ENCODE data around the gene POU2F2.

The POU2F2 gene

DNA sequence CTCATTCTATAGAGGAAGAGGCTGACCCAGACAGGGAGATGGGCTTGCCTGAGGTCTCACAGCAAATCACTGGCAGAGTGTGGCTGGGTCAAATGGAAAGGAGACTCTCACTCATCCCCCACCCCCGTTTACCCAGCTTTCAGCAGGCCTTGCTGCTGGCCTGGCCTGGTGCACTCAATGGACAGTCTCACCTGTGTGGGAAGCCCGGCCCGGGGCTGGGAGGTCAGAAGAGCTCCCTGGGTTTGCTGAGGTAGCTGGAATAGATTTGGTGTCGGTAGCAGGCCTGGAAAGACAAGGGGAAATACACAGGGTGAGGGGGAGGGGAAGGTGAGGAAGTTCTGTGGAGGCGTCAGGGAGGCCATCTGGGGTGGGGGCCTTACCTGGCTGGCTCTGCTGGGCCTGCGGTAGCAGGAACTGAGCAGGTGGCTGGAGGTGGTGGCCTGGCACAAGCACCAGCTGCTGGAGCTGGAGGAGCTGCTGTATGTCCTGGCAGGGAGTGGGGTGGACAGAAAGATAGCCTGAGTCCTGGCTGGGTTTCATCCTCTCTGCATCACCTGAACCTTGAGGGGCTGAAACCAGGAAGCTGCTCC is 32.8 kb downstream of the POU2F2 start:
- DNase-seq (ENCODE audit: low read depth): no peak

- DNase-seq (ENCODE audit: low read depth): no peak
Measured at GRCh38 chr19:42098781-42099180, 33.5 kb downstream of the POU2F2 start.

DNA sequence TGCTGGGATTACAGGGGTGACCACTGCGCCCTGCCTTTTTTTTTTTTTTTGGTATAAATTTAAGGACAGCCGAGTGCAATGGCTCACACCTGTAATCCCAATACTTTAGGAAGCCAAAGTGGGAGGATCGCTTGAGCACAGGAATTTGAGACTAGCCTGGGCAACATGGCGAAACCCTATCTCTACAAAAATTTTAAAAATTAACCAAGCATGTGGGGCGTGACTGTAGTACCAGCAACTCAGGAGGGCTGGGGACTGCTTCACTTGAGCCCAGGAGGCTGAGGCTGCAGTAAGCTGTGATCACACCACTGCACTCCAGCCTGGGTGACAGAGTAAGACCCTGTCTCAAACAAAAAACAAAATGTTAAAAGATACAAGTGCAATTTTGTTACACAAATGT is 34.8 kb downstream of the POU2F2 start:
- no peak for DNase-seq (ENCODE audit: low read depth)

DNA sequence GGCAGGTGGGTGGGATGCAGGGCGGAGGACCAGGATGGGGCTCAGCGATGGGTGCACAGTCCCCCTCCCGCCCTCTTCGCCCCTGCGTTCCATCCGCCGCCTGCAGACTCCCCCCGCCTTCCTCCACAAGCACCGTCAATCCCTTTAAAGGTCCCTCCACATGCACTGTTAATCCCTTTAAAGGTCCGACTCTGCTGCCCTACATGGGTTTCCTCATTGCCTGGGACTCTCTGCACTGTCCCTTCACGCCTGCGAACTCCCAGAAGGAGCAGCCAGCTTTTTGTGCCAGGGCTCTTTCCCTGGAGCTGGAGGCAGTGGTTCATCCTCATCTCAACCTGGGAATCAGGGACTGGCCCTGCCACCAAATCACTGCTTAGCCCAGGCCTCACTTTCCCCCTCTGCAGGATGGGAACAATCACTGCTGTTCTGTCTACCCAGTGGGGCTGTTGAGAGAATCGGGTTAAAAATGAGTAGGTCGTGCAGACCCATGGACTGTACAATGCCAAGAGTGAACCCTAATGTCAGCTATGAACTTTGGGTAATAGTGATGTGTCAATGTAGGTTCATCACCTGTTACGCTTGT is 35.9 kb downstream of the POU2F2 start:
- DNase-seq (ENCODE audit: low read depth): no peak

DNA sequence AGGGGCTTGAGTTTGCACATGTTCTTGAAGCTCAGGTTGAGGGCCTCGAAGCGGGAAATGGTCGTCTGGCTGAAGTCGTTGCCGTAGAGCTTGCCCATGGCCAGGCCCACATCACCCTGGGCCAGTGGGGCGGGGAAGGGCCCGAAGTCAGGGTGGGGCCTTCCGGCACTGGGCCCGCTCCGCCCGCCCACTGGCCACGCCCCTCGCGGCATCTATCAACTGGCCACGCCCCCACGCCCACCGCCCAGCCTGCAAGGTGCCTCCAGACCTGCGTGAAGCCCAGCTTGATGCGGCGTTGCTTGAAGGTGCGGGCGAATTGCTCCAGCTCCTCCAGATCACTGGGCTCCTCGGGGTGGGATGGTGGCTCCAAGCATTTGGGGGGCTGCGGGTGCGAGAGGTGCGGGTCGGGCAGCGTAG is 36.4 kb downstream of the POU2F2 start:
- DNase-seq (ENCODE audit: low read depth): no peak

GRCh38 chr19:42095142-42095813 is 37.0 kb downstream of the POU2F2 start:
- no peak for DNase-seq (ENCODE audit: low read depth)

- no peak for DNase-seq (ENCODE audit: low read depth)
Measured at GRCh38 chr19:42093926-42094325, 38.3 kb downstream of the POU2F2 start.

DNA sequence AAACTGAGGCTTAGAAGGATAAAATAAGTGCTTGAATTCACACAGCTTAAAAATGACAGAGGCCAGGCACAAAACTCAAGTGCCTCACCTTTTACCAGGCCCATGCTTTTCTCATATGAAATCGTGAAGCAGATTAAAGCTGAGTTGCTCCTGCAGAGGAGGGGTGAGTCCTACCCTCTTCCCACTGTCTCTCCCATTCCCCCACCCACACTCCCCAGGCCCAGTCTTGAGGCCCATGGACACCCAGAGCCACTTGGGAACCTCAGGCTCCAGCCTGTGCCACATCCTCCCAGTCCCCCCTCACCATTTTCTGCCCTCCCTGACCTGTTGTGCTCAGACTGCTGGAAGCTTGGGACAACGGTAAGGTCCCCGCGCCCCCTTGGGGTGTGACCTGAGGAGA is 38.7 kb downstream of the POU2F2 start:
- DNase-seq (ENCODE audit: low read depth): no peak

DNA sequence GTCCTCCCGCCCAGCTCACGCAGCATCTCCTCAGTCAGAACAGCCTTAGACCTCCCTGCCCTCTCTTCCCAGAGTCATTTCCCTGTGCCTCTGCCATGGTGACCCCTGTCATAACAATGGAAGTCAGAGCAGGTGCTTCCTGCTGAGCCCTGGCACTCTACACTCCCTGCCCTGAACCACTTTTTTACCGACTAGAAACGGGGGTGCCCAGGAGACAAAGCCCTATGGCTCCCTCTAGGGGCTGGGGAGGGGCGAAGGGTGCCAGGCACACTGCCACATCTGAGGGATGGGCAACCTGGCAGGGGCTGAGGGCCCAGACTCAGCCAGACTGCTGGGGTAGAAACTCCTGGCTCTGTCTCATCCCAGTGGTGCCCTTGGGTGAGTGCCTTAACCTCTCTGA is 39.9 kb downstream of the POU2F2 start:
- peak; percentile 23 for DNase-seq (ENCODE audit: low read depth)

DNA sequence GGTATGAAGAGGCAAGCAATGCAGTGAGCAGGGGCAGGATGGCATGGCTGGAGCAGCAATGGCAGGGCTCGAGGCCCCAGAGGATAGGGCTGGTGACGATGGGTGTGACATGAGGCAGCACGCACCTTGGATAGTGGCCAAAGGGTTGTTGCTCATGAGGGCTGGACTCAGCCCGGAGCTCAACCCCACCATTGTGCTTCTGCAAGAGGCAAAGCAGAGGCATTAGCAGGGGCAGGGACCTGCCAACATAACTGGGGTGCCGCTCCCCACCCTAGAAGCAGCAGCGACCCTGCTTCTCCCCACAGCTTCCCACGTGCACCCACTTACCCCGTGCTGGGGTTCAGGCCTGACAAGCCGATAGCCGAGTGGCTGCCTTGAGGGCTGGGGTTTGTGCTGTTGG is 40.5 kb downstream of the POU2F2 start:
- DNase-seq (ENCODE audit: low read depth): no peak

DNA sequence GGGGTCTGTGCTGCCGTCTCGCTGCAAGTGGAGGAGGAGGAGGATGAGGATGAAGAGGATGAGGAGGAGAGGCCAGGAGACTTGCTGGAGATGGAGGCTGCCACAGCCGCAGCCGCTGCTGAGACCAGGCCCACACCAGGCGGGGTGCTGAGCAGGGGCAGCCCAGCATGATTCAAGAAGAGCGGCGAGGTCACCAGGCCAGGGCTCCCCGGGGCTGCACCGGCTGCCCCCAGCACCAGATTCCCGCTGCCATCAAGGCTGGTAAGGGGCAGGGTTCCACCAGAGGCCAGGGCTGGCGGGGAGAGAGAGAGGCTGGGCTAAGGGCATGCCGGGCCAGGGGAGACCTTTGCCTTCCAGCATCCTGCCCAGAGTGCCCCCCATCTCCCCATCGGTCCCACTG is 40.9 kb downstream of the POU2F2 start:
- DNase-seq (ENCODE audit: low read depth): no peak

DNA sequence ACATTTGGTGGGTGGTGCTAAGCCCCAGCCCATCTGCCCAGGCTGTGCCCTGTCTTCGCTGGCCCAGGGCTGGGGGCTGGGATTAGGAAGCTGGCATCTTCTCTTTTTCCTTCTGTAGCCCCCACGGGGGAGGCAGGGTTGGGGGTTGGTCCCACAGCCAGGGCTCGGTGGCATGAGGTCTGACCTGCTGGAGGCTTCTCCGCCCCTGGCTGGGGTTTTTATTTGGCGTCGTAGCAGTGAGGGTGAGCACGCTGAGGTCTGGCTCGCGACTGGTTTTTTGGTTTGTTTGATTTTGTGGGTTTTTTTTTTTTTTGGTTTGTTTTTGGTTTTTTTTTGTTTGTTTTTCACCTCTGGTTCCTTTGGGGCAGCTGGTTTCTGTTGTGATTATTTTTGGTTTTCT is 41.6 kb downstream of the POU2F2 start:
- no peak for DNase-seq (ENCODE audit: low read depth)

DNA sequence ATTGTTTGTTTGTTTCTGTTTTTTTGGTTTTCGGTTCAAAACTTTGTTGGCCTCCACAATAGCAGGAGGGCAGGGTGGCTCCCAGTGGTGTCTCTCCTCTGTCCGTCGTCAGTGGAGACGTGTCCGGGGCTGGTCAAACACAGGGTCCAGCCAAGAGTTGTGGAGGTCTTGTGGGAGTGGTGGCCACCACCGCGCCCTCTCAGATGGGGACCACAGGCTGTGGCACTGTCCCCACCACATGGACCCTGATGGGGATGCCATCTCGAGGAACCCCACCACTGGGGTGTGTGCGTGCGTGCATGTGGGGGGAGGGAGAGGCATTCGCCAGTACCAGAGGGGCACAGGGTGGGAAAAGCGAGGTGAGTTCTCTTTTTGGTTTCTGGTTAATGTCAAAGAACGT is 42.5 kb downstream of the POU2F2 start:
- DNase-seq (ENCODE audit: low read depth): no peak

GRCh38 chr19:42089191-42089750 is 43.0 kb downstream of the POU2F2 start:
- DNase-seq (ENCODE audit: low read depth): no peak

- DNase-seq (ENCODE audit: low read depth): no peak
Measured at GRCh38 chr19:42088471-42089190, 43.6 kb downstream of the POU2F2 start.

DNA sequence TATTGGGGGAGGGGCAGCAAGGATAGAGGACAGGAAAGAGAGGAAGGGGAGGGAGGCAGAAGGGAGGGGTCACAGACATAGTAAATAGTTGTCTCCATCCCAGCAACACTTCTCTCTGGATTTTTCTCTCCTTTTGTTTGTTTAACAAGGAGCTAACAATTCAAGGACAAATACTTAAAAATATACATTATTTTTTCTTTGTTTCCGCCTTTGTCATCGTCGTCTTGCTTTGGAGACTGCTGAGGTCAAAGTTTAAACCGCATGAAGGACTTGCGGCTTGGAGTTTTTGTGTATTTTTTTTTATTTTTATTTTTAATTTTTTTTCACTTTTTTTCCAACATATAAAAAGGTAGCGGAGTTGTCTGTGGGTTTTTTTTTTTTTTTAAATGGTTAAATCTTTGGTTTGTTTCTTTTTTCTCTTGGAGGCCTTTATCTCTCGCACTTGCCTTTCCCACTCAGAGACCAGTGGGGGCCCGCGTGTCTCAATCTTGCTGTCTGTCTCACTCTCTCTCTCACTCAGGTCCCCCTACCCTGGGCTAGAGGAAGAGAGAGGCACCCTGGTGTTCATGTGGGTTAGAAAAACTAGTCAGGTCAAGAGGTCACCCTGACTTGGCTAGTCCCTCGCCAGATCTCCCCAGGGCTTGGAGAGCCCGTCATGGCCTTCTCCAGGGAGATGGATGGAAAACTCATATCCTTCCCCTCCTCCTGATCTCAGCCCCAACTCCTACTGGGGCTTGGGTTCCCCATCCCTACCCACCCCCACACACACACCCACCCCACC is 45.3 kb downstream of the POU2F2 start:
- no peak for DNase-seq (ENCODE audit: low read depth)

DNA sequence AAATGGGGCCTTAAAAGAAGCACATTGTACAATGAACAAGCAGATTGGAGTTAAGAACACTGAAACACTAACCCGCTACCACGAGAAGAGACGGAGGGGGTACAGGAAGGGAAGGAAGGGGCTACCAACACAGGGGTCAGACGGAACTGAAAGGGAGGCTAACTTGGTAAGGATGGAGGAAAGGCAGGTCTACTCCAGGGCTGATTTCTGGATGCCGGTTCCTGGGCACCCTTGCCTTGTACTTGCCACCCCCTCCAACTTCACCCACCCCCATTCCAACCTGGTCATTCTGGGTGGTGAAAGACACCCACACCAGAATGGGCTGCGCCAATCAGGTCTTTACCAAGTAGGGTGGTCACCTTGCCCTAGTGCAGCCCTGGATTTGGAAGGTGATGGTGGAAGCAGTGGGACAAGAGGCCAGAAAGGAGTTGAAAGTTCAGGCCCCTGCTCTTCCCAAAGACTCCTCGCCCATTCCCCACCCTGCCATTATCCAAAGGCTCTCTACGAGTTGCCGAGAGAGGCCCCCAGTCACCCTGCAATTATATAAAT is 46.0 kb downstream of the POU2F2 start:
- DNase-seq (ENCODE audit: low read depth): no peak

DNA sequence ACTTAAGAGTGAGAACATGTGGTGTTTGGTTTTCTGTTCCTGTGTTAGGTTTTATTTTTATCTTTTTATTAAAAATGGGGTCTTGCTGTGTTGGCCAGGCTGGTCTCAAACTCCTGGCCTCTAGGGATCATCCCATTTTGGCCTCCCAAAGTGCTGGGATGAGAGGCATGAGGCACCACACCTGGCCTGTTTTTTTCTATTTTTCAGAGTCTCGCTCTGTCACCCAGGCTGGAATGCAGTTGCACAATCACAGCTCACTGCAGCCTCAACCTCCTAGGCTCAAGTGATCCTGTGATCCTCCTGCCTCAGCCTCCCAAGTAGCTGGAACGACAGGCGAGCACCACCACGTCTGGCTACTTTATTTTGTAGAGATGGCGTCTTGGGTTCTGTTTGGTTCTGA is 48.7 kb downstream of the POU2F2 start:
- no peak for DNase-seq (ENCODE audit: low read depth)

- no peak for DNase-seq (ENCODE audit: low read depth)
Measured at GRCh38 chr19:42081584-42082203, 50.6 kb downstream of the POU2F2 start.

GRCh38 chr19:42080764-42081375 is 51.4 kb downstream of the POU2F2 start:
- DNase-seq (ENCODE audit: low read depth): no peak

All from activated T-cell treated with anti-CD3 and anti-CD28 coated beads for 24 hours (primary cell).